GM18909 (cell line): ENCODE measurements around the gene EFCAB6.

ENCODE experiments used
- ATAC-seq: cut with Tn5 transposase; IDR thresholded peaks from one replicate; pipeline ENCODE4 v1.9.1; 2021; ENCODE audit warnings: mild to moderate bottlenecking; ENCODE audit not compliant: unreplicated experiment, poor library complexity

The EFCAB6 gene

GRCh38 chr22:43819421-43819921, 7.4 kb upstream of the EFCAB6 start:
- no peak for ATAC-seq

GRCh38 chr22:43818981-43819380, 6.9 kb upstream of the EFCAB6 start:
- ATAC-seq, result no peak

DNA sequence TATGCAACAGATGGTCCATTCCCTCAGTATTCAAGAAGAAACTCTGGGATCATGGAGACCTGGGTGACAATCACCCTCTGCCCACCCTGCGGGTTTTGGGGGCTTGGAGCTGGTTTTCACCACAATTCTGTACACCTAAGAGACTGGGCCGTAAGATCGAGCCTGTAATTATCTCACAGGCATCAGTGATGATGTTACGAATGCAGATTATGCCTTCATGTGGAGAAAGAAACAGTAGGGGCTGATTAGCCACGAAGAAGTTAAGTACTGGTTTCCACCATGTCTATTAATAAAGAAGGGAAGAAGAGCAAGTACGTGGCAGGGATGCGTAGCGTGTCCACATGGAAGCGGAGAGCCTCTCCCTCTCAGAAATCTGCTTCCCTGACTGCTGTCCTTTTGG, 5.3 kb upstream of the EFCAB6 start:
- no peak for ATAC-seq

- no peak for ATAC-seq
These were observed 2.2 kb upstream of the EFCAB6 start for GRCh38 chr22:43814264-43814663.

DNA sequence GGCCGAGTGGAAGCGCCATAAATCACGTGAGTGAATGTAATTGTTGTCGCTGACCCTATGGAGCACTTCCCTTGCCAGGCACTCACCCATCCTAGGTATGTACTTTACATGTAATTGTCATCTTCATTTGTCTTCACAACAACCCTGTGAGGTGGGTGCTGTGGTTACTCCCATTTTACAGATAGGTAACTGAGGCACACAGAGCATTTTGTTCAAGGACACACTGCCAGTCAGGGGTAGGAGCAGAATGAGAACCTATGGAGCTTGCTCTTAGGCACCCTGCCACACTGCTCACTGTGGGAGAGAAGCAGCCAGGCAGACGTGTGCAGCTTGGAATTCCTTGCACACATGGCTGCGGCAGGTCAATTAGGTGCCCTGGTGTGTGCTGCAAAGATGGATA, 785 bp upstream of the EFCAB6 start:
- ATAC-seq, result peak; percentile 9

GRCh38 chr22:43811777-43812148, 342 bp downstream of the EFCAB6 start:
- no peak for ATAC-seq

DNA sequence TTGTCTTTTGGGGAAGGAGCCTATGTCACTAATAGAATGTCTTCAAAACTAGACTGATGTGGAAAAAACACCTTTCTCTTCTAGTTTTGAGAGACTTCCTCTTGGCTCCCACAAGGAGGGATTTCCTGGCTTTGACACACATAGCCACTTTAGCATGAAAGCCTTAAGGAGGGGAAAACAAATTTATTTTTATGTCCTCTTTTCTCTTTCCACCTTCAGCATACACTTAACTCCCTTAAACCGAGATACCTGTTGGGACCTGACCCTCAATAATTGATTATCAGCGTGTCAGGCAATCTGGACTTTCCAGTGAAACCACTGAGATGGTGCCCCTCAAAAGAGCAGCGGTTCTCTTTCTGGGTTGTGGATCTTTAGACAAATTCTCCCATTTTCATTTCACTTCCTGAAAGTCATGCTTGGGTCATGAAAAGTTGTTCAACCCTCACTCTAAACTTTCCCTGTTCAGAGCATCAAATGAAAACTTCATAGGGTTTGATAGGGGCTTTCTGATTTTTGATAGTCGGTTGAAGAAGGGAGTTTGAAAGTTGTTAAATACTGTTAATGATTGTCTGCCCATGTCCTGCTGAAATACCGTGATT, 9.1 kb downstream of the EFCAB6 start:
- ATAC-seq, result no peak

DNA sequence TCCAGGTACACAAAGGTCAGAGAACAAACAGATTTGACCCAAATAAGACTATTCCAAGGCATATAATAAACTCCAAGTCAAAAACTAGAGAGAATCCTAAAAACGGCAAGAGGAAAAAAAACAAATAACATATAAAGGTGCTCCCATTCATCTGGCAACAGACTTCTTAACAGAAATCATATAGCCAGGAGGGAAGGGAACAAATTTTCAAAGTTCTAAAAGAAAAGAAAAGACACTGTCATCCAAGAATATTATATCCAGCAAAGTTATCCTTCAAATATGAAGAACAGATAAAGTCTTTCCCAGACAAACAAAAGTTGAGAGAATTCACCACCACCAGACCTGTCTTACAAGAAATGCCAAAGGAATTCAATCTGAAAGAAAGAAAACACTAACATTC, 11.1 kb downstream of the EFCAB6 start:
- no peak for ATAC-seq

- ATAC-seq, result peak; percentile 50
These were observed 13.6 kb downstream of the EFCAB6 start for GRCh38 chr22:43798492-43798891.

- no peak for ATAC-seq
These were observed 15.5 kb downstream of the EFCAB6 start for GRCh38 chr22:43796567-43796966.

DNA sequence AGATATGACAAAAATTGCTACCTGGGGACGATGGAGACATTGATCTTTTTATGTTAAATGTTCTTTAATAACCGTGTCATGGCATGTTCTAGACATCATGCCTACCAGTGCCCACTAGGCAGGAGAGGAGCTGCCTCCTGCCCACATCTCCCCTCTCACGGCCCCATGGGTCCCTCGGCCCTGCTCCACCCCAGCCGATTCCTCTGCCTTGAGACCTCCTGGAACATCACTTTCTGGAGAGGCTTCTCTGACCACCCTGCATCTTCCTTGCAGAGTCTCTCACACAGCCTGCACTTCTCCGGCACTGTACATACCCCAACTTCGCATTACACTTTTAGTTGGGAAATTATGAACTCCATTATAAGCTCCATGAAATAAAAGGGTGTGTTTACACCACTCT, 16.8 kb downstream of the EFCAB6 start:
- no peak for ATAC-seq

GRCh38 chr22:43792905-43793304, 19.2 kb downstream of the EFCAB6 start:
- no peak for ATAC-seq

GRCh38 chr22:43789452-43789851, 22.7 kb downstream of the EFCAB6 start:
- no peak for ATAC-seq

- ATAC-seq, result no peak
These were observed 28.3 kb downstream of the EFCAB6 start for GRCh38 chr22:43783777-43784176.

DNA sequence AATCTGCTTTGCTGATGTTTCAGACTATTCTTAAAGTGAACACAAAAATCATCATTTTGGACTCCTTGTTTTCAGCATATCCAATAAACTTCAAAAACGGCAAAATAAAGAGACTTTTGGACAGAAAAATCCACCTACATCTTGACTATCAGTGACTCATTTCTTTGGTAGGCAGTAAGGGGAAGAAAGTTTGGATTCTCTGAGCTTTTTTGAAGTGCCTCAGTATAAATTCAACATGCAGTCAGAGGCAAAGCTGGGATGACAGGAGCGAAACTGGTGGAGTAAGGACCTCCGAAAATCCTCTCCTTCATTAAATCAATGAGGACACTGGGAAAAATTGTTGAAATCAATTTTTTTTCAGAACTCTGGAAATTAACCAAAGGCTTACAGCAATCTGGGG, 29.7 kb downstream of the EFCAB6 start:
- no peak for ATAC-seq

DNA sequence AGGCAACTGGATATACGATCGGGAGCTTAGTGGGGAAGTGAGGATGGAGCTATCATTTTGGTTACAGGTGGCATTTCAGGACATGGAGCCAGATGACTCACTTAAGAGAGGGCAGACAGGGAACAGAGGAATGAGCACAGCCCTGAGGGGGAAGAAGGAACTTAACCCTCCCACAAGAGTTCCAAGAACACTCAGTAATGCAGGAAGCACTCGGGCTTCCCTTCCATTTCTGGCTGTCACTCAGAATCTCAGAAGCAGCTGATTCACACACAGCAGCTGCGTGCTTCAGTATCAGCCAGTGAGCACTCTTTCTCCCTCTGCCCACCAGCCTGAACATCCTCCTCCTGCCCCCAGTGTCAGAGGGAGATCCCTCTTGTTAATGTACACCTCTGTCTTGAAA, 34.8 kb downstream of the EFCAB6 start:
- ATAC-seq, result no peak

DNA sequence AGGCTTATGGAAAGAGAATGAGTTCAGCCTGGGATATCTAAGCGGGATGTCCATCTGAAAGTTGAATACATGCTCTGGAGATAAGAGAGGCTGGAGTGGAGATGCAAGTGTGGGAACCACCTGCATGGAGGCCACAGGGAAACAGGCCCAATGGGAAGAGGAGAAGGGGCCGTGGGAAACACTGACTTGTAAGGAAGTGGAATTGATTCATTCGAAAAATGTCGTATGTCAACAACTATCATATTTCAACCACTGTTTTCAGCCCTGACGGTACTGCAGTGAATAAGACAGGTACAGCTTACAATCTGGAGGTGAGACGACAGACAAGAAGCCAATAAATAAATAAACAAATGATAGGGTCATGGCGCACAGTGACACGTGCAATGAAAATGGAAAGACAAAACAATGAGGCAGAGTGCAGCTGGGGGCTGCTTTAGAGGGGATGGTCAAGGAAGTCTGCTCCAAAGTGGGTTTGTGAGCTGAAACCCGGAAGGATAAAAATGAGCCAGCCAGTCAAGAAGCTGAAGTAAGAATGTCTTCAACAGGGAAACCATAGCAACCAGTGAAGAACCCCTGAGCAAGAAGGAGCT, 35.9 kb downstream of the EFCAB6 start:
- ATAC-seq, result no peak

DNA sequence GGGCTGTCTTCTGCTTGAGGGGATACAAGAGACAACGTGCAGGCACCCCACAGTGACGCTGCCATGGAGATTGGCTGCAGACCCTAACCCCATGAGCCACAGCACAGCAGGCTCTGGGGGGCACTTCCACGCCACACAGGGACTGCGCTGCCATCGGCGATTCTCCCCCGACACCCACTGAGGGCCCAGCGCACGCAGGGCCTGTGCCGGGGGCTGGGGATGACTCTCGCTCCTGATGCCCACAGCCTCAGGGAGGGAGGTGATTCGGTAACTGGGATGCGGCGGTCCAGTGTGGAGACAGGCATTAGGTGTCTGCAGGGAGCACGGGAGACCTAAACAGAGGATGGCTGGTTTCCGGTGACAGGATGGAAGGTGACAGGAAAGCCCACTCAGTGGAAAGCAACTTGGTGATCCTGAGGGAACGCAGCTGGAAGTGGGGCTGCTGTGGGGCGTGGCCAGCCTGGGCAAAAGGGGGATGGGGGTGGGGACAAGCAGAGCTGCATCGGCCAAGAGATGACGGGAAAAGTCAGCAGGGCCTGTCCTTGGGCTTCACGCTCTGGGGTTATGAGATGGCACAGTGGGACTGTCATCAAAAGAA, 37.7 kb downstream of the EFCAB6 start:
- ATAC-seq, result no peak

DNA sequence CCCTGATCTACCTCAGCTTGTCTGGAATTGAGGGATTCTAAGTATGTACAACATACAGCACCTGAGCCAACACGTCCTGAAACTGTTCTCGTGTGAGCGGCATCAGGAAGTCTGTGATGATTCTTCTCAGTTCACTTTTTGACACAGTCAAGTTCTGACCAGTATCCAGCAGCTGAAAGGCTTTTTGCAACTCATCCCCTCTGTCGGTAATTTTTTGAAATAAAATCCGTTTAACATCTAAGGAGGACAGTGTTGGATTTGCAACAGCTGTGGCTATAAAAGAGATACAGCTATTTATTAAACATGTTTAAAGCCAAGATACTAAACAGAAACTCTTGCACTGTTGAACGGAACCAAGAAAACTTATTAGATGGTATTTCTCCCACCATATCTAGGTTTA, 39.3 kb downstream of the EFCAB6 start:
- no peak for ATAC-seq

GRCh38 chr22:43755452-43755851, 56.7 kb downstream of the EFCAB6 start:
- ATAC-seq, result no peak

DNA sequence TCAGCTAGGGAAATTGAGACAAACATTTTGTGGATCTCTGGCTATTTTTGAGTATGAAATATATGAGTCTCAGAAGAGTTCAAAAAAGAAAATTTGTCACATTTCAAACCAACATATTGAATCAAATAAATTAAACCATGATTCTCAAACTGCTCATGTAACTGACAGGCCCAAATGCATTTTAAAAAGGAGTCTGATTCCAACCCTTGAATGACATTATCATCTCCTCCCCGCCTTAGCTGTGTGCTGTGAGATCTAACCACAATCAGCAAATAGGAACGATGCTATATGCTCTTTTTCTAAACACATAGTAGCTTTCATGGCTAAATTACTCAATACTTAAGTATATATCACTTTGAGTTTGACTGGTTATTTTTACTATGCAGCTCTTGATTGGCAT, 57.1 kb downstream of the EFCAB6 start:
- ATAC-seq, result no peak

DNA sequence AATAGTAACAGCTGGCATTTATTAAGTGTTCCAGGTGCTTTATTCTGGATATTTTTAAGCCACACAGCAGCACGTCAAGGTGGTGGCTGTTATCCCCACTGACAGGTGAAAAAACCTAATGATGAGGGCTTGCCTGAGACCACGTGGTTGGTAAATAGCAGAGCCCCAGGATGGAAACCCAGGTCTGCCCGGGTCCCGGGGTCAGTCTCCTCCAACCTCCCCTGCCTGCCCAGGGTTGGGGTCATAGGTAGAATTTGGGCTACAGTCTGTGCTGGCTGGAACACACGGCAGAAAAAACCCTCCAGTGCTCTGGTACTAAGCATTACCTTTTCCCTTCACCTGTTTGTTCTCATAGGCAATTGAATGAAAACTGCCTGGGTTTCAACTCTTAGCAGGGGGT, 57.9 kb downstream of the EFCAB6 start:
- no peak for ATAC-seq
